Stimulated activated naive CD8-positive, alpha-beta T cell treated with anti-CD3 and anti-CD28 coated beads, Interleukin-15, amount 100 ng/mL, for 72 hours (primary cell): Measurements from ENCODE around the gene LCORL.

Experiments
- ATAC-seq: fragments of 150-1000 bp; cut with Tn5 transposase; 2 replicates; pipeline ENCODE4 v1.10.0; 2021; ENCODE audit warnings: mild to moderate bottlenecking, moderate library complexity
- DNase-seq, 2 donors: peaks; one replicate each; pipeline ENCODE4 v3.0.0; 2021 to 2022
- H3K27ac Mint-ChIP-seq, 2 donors: one replicate each; pipeline ENCODE4 v1.8.0; 2022; ENCODE audit warnings: mild to moderate bottlenecking in 2 of 2, mixed read lengths in 2 of 2, moderate library complexity in 2 of 2
- H3K27me3 Mint-ChIP-seq: one replicate; pipeline ENCODE4 v1.8.0; 2022; ENCODE audit warnings: mixed read lengths
- H3K4me1 Mint-ChIP-seq: one replicate; pipeline ENCODE4 v1.8.0; 2022; ENCODE audit warnings: mild to moderate bottlenecking, mixed read lengths
- H3K4me3 Mint-ChIP-seq, 2 donors: one replicate each; pipeline ENCODE4 v1.8.0; 2022; ENCODE audit warnings: mild to moderate bottlenecking in 2 of 2, mixed read lengths in 2 of 2, moderate library complexity in 1 of 2
- H3K9me3 Mint-ChIP-seq, 2 donors: one replicate each; pipeline ENCODE4 v1.8.0; 2022; ENCODE audit warnings: mixed read lengths in 2 of 2

The LCORL gene

DNA sequence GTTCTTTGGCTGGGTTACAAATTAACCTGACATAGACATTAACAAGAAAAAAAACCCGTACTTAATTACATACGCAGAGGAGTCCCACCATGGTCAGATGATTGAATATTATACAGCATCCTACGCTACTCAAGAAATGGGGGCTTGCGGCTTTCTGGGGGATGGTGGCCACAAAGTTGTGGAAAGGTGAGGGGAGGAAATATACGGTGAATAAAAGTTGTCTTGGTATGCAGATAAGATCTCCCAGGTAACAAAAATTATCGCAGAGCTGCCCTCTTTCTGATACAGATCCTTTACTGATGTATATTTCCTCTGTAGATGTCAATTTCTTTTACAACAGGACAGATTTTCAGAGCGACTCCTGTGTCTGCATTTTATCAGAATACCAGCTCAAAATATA is 211.9 kb downstream of the LCORL start:
- ATAC-seq = no peak
- H3K27ac Mint-ChIP-seq = peak overlapping the region; percentile 98 to 99
- peaks cover 46% of the 10 kb centered on the region for H3K4me1 Mint-ChIP-seq
- H3K9me3 Mint-ChIP-seq = no peaks in the 10 kb centered on the region
- peak overlapping the region; percentile 90 to 94 for H3K4me3 Mint-ChIP-seq
- H3K27me3 Mint-ChIP-seq = no peaks in the 10 kb centered on the region
- DNase-seq = no peak

DNA sequence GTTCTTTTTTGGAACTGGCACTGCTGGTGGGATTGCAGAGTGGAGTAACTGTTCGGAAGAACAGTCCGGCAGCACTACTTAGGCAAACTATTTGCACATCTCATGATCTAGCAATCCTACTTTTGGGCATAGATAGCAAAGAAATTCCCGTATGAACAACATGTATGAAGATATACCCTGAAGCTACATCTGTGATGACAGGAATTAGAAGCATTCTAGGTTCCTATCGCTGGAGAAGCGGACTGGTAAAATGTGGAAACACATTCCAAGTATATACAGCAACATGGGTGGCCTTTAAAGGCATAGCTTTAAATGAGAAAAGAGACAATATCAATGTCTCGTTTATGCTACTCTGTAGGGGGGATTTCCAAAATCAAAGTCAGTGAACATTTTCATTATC is 214.1 kb downstream of the LCORL start:
- no peaks in the 10 kb centered on the region for H3K9me3 Mint-ChIP-seq
- peak overlapping the region; percentile 53 to 94 for H3K4me3 Mint-ChIP-seq
- H3K27ac Mint-ChIP-seq = no peak overlapping the region
- H3K4me1 Mint-ChIP-seq = peaks cover 47% of the 10 kb centered on the region
- ATAC-seq = no peak
- H3K27me3 Mint-ChIP-seq = no peaks in the 10 kb centered on the region
- DNase-seq = no peak

- peak overlapping the region; percentile 33 to 71 for H3K27ac Mint-ChIP-seq
- H3K4me1 Mint-ChIP-seq = peaks cover 38% of the 10 kb centered on the region
- H3K9me3 Mint-ChIP-seq = no peaks in the 10 kb centered on the region
- DNase-seq (no peak), ATAC-seq (no peak)
- peak overlapping the region in 1 of 2 donors; percentile 29 for H3K4me3 Mint-ChIP-seq
- no peaks in the 10 kb centered on the region for H3K27me3 Mint-ChIP-seq
These were observed 215.9 kb downstream of the LCORL start for GRCh38 chr4:17805580-17806155.

- no peak for DNase-seq
- H3K27ac Mint-ChIP-seq = no peak overlapping the region
- no peaks in the 10 kb centered on the region for H3K27me3 Mint-ChIP-seq
These were observed 223.7 kb downstream of the LCORL start for GRCh38 chr4:17797808-17798207.

GRCh38 chr4:17794730-17795129 is 226.8 kb downstream of the LCORL start:
- no peaks in the 10 kb centered on the region for H3K27me3 Mint-ChIP-seq
- ATAC-seq = no peak
- H3K4me1 Mint-ChIP-seq = no peaks in the 10 kb centered on the region
- no peak overlapping the region for H3K27ac Mint-ChIP-seq
- H3K9me3 Mint-ChIP-seq = no peaks in the 10 kb centered on the region
- no peak for DNase-seq
- no peak overlapping the region for H3K4me3 Mint-ChIP-seq

More at GRCh38 chr4:17797808-17798207, 223.7 kb downstream of the LCORL start:
- no peak overlapping the region for H3K4me3 Mint-ChIP-seq
- H3K9me3 Mint-ChIP-seq = no peaks in the 10 kb centered on the region
- no peaks in the 10 kb centered on the region for H3K4me1 Mint-ChIP-seq
- ATAC-seq = no peak
